ENCODE measurements around the gene YJEFN3. TPM values are rescaled to one million over a fixed set of nuclear protein-coding genes. Genes with fewer than 3 reads are reported as not detected.

Gene YJEFN3
- total RNA-seq, 1 experiment from 2014 or later: 11.1 TPM

GRCh38 chr19:19547674-19548336, 19.1 kb downstream of the YJEFN3 start (continued):
- TF ChIP-seq ATF6 (CRISPR knock-in tag; IDR thresholded peaks at IDR 0.05) (no peak), MYBL2 (CRISPR knock-in tag; IDR thresholded peaks at IDR 0.05) (no peak), FOXJ3 (CRISPR knock-in tag; IDR thresholded peaks at IDR 0.05; ENCODE audit: borderline replicate concordance) (no peak), NR1H2 (CRISPR knock-in tag; IDR thresholded peaks at IDR 0.05) (no peak), JUN (CRISPR knock-in tag; IDR thresholded peaks at IDR 0.05) (no peak), PRRX2 (CRISPR knock-in tag; IDR thresholded peaks at IDR 0.05) (no peak), FOXP4 (CRISPR knock-in tag; IDR thresholded peaks at IDR 0.05) (no peak), TEAD4 (CRISPR knock-in tag; IDR thresholded peaks at IDR 0.05) (no peak), ELF4 (CRISPR knock-in tag; IDR thresholded peaks at IDR 0.05; ENCODE audit: low read depth) (no peak), CDX4 (CRISPR knock-in tag; IDR thresholded peaks at IDR 0.05; ENCODE audit: borderline replicate concordance) (no peak), ZNF423 (CRISPR knock-in tag; IDR thresholded peaks at IDR 0.05) (no peak), ESRRA (CRISPR knock-in tag; IDR thresholded peaks at IDR 0.05; ENCODE audit: borderline replicate concordance) (no peak)

- TF ChIP-seq FOXP4 (CRISPR knock-in tag; IDR thresholded peaks at IDR 0.05) (no peak), PREB (CRISPR knock-in tag; IDR thresholded peaks at IDR 0.05; ENCODE audit: borderline replicate concordance) (no peak), NFYB (CRISPR knock-in tag; conservative IDR thresholded peaks at IDR 0.05; ENCODE audit: low read depth) (no peak), ATF6 (CRISPR knock-in tag; IDR thresholded peaks at IDR 0.05) (no peak), TCF7 (CRISPR knock-in tag; IDR thresholded peaks at IDR 0.05; ENCODE audit: low read depth) (no peak), NFATC4 (CRISPR knock-in tag; IDR thresholded peaks at IDR 0.05) (no peak), IRF2 (CRISPR knock-in tag; IDR thresholded peaks at IDR 0.05; ENCODE audit: borderline replicate concordance, low read depth) (no peak)
- H3K4me1 Mint-ChIP-seq: no peaks in the 10 kb centered on the region
- no peak overlapping the region for H3K27ac Mint-ChIP-seq
- H3K27me3 Mint-ChIP-seq (ENCODE audit: low read depth): no peaks in the 10 kb centered on the region
- DNase-seq (ENCODE audit: low spot score) (no peak), ATAC-seq (no peak)
- no peaks in the 10 kb centered on the region for H3K36me3 Mint-ChIP-seq
- ChIA-PET CTCF (interaction anchor here (9.9 kb wide), 1 partner anchor 15 kb away, joined by 408 read pairs; the partner anchor contains the start of genes CILP2 and YJEFN3), POLR2A (no interaction called here)
- no peak overlapping the region for H3K4me3 Mint-ChIP-seq
- H3K9me3 Mint-ChIP-seq: no peaks in the 10 kb centered on the region
These were observed 20.4 kb downstream of the YJEFN3 start for GRCh38 chr19:19548915-19549759.
